ENCODE results near the gene PCDH1. TPM values are rescaled to one million over a fixed set of nuclear protein-coding genes. Genes with fewer than 3 reads are reported as not detected.
A peak's percentile ranks its signal among the peaks of the same experiment; 100 is the strongest.
"Not testable (repeated sequence)": the region's sequence is repeated elsewhere in the genome, so short reads cannot be mapped to it uniquely, and the experiment has no call there.

The PCDH1 gene
- total RNA-seq, 1 donor = 0.43 TPM

DNA sequence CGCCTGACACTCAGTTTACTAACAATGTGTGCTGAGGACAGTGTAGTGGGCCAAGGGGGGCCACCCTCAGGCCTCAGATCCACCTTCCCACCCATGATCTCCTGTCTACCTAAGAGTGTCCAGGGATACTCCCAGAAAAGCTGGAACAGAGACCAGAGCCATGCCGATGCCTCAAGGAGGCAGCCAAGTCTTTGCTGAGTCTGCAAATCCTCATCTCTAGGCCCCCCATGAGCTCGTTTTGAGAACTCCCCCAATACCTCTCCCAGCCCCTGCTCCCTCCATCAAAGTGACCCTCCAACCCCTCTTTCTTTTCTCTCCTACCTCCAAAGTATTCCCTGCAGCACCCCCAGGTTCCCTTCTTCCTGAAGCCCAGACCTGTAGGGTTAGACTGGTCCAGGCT lies 53.5 kb downstream of the PCDH1 start:
- H3K4me3 ChIP-seq (ENCODE audit: low read depth, low read length) = no peak overlapping the region
- DNase-seq (ENCODE audit: low read depth) = no peak
- TF ChIP-seq, protein P1, sequence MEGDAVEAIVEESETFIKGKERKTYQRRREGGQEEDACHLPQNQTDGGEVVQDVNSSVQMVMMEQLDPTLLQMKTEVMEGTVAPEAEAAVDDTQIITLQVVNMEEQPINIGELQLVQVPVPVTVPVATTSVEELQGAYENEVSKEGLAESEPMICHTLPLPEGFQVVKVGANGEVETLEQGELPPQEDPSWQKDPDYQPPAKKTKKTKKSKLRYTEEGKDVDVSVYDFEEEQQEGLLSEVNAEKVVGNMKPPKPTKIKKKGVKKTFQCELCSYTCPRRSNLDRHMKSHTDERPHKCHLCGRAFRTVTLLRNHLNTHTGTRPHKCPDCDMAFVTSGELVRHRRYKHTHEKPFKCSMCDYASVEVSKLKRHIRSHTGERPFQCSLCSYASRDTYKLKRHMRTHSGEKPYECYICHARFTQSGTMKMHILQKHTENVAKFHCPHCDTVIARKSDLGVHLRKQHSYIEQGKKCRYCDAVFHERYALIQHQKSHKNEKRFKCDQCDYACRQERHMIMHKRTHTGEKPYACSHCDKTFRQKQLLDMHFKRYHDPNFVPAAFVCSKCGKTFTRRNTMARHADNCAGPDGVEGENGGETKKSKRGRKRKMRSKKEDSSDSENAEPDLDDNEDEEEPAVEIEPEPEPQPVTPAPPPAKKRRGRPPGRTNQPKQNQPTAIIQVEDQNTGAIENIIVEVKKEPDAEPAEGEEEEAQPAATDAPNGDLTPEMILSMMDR (IDR thresholded peaks at IDR 0.05; ENCODE audit: insufficient read depth, low read depth, low read length) = no peak

DNA sequence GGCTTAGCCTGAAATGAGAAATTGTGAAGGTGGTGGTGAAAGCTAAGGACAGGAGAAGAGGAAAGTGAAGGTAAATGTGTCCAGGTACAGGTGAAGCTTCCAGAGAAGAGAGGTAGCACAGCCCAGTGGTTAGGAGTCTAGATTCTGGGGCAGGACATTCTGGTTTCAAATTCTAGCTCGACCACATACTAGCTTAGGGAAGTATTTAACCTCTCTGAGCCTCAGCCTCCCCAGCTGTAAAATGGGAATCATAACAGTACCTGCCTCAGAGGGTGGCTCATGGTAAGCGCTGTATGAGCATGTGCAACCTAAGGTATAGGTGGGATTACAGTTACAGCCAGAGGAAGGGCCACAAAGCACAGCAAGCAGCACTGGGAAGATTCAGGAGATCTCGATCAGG lies 55.2 kb downstream of the PCDH1 start:
- DNase-seq (ENCODE audit: low read depth) = no peak
- TF ChIP-seq, protein P1 (IDR thresholded peaks at IDR 0.05; ENCODE audit: insufficient read depth, low read depth, low read length) = no peak
- no peak overlapping the region for H3K4me3 ChIP-seq (ENCODE audit: low read depth, low read length)

- H3K4me3 ChIP-seq (ENCODE audit: low read depth, low read length) = no peak overlapping the region
- peak; percentile 28 for DNase-seq (ENCODE audit: low read depth)
- TF ChIP-seq, protein P1 (IDR thresholded peaks at IDR 0.05; ENCODE audit: insufficient read depth, low read depth, low read length) = no peak
These were observed 56.1 kb downstream of the PCDH1 start for GRCh38 chr5:141822144-141822543.

GRCh38 chr5:141821430-141821925 lies 56.7 kb downstream of the PCDH1 start:
- TF ChIP-seq, protein P1 (IDR thresholded peaks at IDR 0.05; ENCODE audit: insufficient read depth, low read depth, low read length) = no peak
- H3K4me3 ChIP-seq (ENCODE audit: low read depth, low read length) = no peak overlapping the region
- peak; percentile 87 for DNase-seq (ENCODE audit: low read depth)

DNA sequence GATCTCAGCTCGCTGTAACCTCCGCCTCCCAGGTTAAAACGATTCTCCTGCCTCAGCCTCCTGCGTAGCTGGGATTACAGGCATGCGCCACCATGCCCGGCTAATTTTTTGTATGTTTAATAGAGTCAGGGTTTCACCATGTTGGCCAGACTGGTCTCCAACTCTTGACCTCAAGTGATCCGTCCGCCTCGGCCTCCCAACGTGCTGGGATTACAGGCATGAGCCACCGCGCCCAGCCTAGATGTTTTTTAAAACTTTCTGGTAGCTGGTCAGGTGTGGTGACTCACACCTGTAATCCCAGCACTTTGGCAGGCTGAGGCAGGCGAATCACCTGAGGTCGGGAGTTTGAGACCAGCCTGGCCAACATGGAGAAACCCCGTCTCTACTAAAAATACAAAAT lies 57.5 kb downstream of the PCDH1 start:
- DNase-seq (ENCODE audit: low read depth); H3K4me3 ChIP-seq (ENCODE audit: low read depth, low read length): not testable (repeated sequence)

- H3K4me3 ChIP-seq (ENCODE audit: low read depth, low read length) = no peak overlapping the region
- no peak for DNase-seq (ENCODE audit: low read depth)
- TF ChIP-seq, protein P1 (IDR thresholded peaks at IDR 0.05; ENCODE audit: insufficient read depth, low read depth, low read length) = no peak
These were observed 60.6 kb downstream of the PCDH1 start for GRCh38 chr5:141817631-141818030.

DNA sequence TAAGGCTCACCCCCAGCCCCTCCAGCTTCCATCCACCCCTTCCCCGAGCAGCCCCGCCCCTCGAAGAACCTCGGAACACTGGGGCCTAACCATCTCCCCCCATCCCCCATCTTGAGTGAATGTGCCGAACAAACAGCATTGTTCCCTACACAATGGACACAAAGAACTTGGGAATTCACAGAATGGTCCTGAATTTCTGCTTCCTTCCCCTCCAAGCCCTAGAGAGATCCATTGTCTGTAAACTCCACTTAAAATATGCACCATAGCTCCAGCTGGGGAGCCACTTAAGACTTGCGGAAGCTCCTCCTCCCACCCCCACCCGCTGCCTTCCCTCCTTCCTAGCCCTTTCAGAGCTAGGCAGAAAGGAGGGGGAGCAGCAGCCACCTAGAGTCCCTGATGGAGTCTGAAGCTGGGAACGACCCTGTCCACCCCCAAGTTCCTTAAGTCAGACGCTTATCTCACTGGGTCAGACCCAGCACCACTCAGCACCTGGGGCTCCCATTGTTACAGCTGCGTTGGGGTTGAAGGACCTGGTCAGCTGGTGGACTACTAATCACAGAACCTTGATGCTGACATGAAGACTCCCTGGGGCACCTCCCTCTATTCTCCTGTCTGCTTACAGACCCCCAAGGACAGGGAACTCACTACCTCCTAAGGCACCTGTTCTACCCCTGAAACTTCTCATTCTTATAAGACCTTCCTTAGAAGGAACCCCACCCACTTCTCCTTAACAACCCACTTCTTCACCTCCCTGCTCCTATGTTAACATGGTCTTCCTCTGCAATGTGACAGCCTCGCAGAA lies 61.4 kb downstream of the PCDH1 start:
- no peak for DNase-seq (ENCODE audit: low read depth)
- no peak overlapping the region for H3K4me3 ChIP-seq (ENCODE audit: low read depth, low read length)
- TF ChIP-seq, protein P1 (IDR thresholded peaks at IDR 0.05; ENCODE audit: insufficient read depth, low read depth, low read length) = no peak
